GM12874 (cell line): ENCODE data around the gene ELMO1.

ENCODE experiments used
- TF ChIP-seq, protein P1 (sequence below): IDR thresholded peaks from 2 replicates; pipeline ENCODE4 v1.5.1; 2011; ENCODE audit warnings: low read depth, mild to moderate bottlenecking, control low read depth, low read length, moderate library complexity; ENCODE audit not compliant: insufficient read depth

Gene ELMO1

DNA sequence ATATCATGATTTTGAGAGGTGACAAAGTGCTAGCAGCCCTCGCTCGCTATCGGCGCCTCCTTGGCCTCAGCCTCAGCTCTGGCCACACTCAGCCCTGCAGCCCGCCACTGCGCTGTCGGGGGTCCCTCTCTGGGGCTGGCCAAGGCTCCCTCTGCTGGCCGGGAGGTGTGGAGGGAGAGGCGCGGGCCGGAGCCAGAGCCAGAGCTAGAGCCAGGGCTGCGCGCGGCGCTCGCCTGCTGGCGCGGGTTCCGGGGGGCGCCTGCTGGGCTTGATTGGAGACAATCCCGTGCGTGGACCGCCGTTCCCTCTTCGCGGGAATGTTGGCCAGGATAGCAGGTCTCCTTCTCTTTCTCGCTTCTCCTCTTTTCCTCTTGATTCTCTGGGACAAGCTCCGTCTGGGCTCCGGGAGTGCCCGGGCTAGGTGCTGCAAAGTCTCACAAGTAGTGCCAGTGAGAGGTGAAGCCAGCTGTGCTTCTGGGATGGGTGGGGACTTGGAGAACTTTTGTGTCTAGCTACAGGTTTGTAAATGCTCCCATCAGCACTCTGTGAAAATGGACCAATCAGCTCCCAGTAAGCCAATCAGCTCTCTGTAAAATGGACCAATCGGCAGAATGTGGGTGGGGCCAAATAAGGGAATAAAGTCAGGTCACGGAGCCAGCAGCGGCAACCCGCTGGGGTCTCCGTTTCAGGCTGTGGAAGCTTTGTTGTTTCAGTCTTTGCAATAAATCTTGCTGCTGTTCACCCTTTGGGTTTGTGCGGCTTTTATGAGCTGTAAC lies 43.4 kb upstream of the ELMO1 start:
- TF ChIP-seq, protein P1, sequence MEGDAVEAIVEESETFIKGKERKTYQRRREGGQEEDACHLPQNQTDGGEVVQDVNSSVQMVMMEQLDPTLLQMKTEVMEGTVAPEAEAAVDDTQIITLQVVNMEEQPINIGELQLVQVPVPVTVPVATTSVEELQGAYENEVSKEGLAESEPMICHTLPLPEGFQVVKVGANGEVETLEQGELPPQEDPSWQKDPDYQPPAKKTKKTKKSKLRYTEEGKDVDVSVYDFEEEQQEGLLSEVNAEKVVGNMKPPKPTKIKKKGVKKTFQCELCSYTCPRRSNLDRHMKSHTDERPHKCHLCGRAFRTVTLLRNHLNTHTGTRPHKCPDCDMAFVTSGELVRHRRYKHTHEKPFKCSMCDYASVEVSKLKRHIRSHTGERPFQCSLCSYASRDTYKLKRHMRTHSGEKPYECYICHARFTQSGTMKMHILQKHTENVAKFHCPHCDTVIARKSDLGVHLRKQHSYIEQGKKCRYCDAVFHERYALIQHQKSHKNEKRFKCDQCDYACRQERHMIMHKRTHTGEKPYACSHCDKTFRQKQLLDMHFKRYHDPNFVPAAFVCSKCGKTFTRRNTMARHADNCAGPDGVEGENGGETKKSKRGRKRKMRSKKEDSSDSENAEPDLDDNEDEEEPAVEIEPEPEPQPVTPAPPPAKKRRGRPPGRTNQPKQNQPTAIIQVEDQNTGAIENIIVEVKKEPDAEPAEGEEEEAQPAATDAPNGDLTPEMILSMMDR: 0 out of 2 replicates have a peak, but pooled peaks have one; percentile 8

GRCh38 chr7:37489703-37490102 lies 41.0 kb upstream of the ELMO1 start:
- TF ChIP-seq, protein P1: no peak

DNA sequence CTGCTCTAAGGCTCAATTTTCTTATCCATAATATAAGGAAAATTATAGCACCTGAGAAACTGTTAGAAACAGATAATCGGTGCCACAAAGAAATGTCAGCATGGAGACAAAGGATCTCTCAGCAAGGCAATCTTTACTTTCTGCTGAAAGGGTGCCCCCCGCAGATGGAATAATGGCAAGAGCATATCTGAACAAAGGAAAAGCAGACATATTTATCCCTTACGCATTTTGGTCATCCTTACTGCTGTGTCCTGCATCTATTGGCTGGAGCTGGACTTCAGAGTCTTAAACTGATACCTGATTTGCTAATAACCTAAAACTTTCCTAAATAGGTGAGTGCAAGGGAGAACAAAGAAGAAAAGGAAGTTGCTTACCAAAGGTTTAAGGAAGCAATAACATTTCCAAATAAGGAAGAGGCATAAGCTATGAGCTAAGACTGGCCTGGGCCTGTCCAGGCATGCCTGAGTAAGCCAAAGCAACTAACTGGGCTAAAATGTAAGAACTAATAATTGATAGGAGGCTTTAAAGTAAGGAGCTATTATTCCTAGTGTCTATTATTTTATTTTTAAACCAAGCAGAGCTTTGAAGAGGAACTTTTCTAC lies 39.6 kb upstream of the ELMO1 start:
- TF ChIP-seq, protein P1: no peak

DNA sequence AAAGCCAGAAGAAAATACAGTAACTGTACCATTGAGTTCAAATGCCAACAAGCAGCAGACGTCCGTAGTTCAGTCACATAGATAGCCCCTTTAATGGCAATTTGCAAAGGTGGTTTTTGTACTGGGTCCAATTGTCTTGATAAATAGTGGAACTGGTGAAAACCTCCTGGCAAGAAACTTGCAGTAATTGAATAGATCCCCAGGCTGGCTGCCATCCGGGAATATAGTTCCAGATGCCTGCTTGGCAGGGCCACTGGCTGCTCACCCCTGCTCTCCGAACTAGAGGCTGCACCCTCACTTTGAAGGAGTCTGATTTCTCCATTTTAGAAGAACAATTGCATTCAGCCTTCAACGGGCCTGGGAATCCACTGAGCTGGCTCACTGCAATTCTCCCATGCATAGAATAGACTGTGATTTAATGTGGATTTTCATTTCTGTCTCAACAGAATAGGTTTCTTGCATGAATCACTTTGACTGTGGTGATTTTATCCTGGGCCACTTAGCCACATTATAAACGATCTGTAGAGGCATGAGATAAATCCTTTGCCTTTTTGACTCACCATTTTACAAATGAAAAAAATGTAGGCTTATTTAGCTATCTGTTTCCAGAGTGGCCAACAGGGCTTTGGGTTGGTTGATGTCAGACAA lies 35.9 kb upstream of the ELMO1 start:
- TF ChIP-seq, protein P1: no peak

DNA sequence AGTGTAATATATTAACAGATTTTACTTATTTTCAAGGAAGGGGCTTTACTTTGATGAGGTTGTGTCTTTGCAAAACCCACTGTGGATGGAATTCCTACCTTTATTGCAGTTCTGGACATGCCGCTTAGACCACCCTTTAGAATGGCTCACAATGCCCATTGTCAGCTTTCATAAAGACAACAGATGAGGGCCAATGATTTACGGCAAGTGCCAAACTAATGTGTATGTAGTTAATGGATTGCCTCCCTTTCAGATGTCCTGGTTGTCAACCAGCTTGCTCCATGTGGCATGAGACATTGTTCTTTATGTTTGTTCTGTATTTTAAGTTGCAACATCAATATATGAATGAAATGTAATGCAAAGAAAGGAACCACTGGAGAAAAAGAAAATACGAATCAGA lies 35.0 kb upstream of the ELMO1 start:
- TF ChIP-seq, protein P1: no peak

GRCh38 chr7:37482953-37483352 lies 34.3 kb upstream of the ELMO1 start:
- TF ChIP-seq, protein P1: no peak

- TF ChIP-seq, protein P1: no peak
Observed at GRCh38 chr7:37482505-37482904, 33.8 kb upstream of the ELMO1 start.
